WI38 (cell line): ENCODE data around the gene KRTAP10-9.
"Not testable (repeated sequence)": the region's sequence is repeated elsewhere in the genome, so short reads cannot be mapped to it uniquely, and the experiment has no call there.

Source experiments
- H3K4me3 ChIP-seq: 2 replicates; pipeline ENCODE4 v1.5.1; 2011; ENCODE audit warnings: low read depth, mild to moderate bottlenecking, control low read depth, low read length
- TF ChIP-seq, protein P1 (sequence below): IDR thresholded peaks from 2 replicates; pipeline ENCODE4 v1.5.1; 2012; ENCODE audit warnings: low read depth, mild to moderate bottlenecking, control low read depth, low read length

Gene KRTAP10-9

DNA sequence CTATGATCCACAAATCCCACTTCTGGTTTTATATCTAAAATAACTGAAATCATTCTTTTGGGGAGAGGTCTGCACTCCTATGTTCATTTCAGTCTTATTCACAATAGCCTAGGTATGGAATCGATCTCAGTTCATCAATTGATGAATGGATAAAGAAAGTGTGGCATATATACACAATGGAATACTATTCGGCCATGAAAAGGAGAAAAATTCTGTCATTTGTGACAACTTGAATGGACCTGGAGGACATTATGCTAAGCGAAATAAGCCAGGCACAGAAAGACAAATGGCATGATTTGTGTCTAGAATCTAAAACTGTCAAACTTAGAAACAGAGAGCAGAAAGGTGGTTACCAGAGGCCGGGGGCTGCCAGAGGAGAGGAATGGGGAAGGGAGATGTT, 20.4 kb upstream of the KRTAP10-9 start:
- TF ChIP-seq, protein P1, sequence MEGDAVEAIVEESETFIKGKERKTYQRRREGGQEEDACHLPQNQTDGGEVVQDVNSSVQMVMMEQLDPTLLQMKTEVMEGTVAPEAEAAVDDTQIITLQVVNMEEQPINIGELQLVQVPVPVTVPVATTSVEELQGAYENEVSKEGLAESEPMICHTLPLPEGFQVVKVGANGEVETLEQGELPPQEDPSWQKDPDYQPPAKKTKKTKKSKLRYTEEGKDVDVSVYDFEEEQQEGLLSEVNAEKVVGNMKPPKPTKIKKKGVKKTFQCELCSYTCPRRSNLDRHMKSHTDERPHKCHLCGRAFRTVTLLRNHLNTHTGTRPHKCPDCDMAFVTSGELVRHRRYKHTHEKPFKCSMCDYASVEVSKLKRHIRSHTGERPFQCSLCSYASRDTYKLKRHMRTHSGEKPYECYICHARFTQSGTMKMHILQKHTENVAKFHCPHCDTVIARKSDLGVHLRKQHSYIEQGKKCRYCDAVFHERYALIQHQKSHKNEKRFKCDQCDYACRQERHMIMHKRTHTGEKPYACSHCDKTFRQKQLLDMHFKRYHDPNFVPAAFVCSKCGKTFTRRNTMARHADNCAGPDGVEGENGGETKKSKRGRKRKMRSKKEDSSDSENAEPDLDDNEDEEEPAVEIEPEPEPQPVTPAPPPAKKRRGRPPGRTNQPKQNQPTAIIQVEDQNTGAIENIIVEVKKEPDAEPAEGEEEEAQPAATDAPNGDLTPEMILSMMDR = no peak

DNA sequence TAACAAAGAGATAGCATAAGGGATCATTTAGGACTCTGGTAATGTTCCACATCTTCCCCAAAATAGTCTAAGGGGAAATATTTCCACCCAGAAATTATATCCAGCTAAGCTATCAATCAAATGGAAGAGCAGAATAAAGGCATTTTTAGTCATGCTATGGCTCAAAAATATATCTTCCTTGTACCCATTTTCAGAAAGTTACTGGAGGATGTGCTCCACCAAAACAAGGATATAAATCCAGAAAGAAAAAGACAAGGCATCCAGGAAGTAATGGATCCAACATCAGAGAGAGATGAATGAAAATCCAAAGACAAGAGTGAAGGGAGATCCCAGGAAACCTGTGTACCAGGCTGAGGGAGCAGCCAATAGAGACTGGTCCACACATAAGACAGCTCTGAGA, 17.7 kb upstream of the KRTAP10-9 start:
- TF ChIP-seq, protein P1 = no peak

More for the DNA sequence above, 20.4 kb upstream of the KRTAP10-9 start:
- H3K4me3 ChIP-seq = no peak overlapping the region

GRCh38 chr21:44610157-44610843, 16.6 kb upstream of the KRTAP10-9 start:
- H3K4me3 ChIP-seq = not testable (repeated sequence)

More for the DNA sequence above, 17.7 kb upstream of the KRTAP10-9 start:
- no peak overlapping the region for H3K4me3 ChIP-seq

- no peak overlapping the region for H3K4me3 ChIP-seq
- TF ChIP-seq, protein P1 = no peak
Observed at GRCh38 chr21:44611551-44611950, 15.3 kb upstream of the KRTAP10-9 start.

GRCh38 chr21:44612029-44612486, 14.8 kb upstream of the KRTAP10-9 start, which contains the start of gene KRTAP10-8:
Gene KRTAP10-8 (plus strand): TSS chr21:44612079. CDS start chr21:44612101, 22 bp downstream.
- H3K4me3 ChIP-seq = no peak within 1 kb of the TSS
- TF ChIP-seq, protein P1 = no peak

GRCh38 chr21:44612669-44613229, 14.1 kb upstream of the KRTAP10-9 start:
- TF ChIP-seq, protein P1 = no peak
- H3K4me3 ChIP-seq = no peak overlapping the region

DNA sequence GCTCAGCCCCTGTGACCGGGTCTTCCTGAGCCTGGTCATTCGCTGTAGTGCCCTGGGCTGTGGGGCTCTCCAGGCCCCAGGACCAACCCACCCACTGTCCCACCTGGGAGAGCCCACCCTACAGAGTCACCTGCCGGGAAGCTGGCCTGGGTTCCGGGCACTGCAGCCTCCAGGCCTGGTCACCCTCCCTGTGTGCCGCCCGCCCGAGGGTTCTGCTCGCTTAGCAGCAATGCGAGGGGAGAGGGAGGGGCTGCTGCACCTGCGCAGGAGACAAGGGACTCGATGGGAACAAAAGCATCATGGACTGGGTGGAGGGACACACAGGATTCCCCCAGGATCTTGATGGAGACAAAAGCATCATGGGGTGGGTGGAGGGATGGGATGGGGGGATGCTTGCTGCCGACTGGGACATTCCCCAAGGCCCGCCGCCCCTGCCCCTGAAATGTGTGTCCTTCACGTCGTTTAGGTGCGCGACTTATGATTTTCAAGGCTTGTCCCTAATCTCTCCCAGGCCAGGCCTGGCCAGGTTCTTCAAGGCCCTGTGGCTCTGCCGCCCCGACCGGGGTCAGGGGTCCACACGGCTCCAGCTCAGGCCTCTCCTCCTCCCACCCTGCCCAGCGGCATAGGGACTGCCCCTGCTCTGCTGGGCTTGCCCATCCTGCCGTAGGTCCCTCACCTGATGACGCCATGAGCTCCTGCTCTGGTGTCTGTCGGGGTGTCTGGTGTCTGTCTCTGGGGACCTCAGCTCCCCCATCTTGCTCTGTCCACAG, 13.3 kb upstream of the KRTAP10-9 start:
- H3K4me3 ChIP-seq = no peak overlapping the region
- TF ChIP-seq, protein P1 = no peak
